HG02588 (cell line): ENCODE data around the gene KRTAP10-3.

Experiments used
- ATAC-seq: cut with Tn5 transposase; IDR thresholded peaks from one replicate; pipeline ENCODE4 v1.9.1; 2021; ENCODE audit warnings: mild to moderate bottlenecking, moderate library complexity; ENCODE audit not compliant: unreplicated experiment

The KRTAP10-3 gene

GRCh38 chr21:44530903-44531605 lies 27.5 kb downstream of the KRTAP10-3 start:
- ATAC-seq = no peak

GRCh38 chr21:44530221-44530902 lies 28.2 kb downstream of the KRTAP10-3 start:
- ATAC-seq = no peak

GRCh38 chr21:44529503-44530125 lies 29.0 kb downstream of the KRTAP10-3 start:
- ATAC-seq = no peak

GRCh38 chr21:44529011-44529421 lies 29.6 kb downstream of the KRTAP10-3 start:
- no peak for ATAC-seq

- ATAC-seq = no peak
Observed at GRCh38 chr21:44528634-44528995, 30.0 kb downstream of the KRTAP10-3 start.

GRCh38 chr21:44527983-44528633 lies 30.5 kb downstream of the KRTAP10-3 start:
- no peak for ATAC-seq

DNA sequence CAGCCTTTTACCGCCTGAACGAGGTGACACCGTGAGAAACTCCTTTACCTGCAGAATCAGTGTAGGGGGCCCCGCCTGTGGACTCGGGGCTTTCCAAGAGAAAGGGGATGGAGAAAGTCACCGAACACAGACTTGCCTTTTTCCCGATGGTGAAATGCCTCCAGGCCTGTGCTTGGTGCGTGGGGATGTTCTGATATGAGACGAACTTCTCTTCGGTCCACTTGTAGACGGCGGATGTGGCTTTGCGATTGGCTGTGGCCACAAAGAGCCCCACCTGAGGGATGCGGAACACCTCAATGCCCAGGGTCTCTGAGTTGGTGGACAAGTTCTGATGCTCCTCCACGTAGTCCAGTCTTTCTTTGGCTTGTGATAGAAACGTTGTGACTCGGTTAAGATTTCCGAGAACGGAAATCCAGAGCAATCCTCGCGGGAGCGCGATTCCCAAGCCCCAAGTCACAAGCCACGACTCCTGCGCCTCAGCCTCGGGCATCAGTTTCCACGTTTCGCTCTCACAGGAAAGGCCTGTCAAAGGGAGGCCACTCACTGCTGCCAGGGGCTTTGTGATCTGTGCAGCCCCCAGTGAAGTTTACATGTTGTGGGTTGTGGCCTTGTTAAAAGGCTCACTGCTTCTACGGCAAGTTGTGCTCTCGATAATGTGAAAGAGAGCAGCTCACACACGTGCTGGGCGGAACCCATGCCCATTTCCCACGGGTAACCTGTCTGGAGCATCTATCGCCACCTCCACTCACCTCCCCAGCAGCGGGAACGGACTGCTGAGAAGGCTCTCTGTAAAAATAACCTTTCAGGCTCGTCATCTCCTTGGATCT lies 31.2 kb downstream of the KRTAP10-3 start:
- no peak for ATAC-seq

DNA sequence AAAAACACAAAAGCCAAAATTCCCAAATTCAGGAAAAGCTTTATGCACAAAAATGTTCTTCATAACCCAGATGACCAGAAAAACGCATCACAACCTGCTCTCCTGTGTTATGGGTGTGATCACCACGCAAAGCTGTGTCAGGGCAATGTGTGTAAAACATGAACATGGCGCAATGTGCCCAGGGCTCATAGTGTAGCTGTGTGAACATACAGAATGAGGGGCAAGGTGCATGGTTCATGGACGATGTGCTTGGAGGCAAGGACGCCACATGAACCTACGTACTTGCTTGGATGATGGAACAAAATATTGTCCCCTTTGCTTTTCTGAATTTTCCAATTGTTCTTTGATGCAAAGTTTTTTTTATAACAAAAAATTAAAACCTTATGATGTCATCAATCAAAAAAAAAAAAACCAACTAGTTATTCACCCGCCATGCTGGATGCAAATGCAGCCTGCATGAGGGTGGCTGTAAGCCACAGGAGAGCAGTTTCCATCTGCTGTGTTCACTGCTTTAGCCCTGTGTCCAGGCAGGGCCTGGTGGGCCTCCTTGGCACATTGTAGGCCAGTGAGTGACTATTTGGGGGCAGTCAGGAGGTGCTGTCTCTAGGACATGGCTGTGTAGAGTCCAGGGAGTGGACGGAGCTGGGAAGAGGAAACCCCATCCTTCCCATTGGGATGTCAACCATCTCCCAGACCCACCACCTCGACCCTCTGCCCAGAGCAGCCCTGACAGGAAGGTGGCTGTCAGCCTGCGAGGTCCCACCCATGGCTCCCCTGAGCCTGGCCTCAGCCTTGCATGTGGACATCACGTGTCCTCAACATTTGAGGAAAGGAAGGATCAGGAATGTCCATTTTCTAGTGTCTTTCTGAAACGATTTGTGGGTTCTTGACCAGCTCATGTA lies 32.2 kb downstream of the KRTAP10-3 start:
- ATAC-seq = no peak

DNA sequence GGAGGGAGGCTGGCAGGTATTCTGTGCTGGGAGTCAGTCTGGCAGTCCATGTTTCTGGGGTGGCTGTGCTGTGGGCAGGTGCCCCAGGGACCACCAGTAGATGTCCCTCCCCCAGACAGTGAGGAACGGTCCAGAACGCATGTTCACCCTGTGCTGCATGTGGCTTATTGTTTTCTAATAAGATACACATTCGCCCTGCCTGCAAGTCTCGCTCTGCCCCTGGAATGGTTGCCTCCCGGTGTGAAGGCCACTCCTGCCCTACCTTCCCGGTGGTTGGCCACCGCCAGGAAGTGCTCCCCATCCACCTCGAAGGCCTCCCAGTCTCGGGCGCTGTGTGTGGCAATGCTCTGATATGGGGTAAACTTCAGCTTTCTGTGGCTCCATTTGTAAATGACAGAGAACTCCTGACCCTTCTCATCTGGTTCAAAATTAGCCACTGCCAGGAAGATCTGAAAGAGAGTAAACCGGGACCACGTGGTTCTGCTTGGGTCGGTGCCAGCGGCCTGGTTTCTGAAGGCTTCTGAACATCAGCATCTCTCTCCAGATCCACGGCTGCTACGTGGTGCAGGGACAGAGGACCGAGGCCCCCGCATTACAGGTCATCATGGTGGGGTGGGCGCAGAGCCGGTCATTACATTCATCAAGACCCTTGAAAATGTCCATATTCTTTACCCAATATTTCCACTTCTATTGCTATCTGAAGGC lies 33.1 kb downstream of the KRTAP10-3 start:
- no peak for ATAC-seq

DNA sequence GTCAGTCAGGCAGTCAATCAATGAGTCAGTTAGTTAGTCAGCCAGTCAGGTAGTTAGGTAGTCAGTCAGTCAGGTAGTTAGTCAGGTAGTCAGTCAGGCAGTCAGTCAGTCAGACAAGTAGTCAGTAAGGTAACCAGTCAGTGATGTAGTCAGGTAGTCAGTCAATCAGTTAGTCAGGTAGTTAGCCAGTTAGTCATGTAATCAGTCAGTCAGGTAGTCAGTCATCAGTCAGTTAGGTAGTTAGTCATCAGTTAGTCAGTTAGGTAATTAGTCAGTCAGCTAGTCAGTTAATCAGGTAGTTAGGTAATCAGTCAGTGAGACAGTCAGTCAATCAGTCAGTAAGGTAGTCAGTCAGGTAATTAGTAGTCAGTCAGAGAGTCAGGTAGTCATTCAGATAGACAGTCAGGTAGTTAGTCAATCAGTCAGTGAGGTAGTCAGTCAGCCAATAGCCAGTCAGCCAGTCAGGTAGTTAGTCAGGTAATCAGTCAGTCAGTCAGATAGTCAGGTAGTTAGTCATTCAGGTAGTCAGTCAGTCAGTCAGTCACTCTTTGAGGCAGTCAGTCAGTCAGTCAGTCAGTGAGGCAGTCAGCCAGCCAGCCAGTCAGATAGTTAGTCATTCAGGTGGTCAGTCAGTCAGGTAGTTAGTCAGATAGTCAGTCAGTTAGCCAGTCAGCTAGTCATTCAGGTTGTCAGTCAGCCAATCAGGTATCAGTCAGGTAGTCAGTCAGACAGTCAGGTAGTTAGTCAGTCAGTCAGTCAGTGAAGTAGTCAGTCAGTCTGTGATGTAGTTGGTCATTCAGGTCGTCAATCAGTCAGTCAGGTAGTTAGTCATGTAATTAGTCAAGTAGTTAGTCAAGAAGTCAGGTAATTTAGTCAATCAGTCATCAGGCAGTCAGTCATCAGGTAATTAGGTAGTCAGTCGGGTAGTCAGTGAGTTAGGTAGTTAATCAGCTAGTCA lies 33.9 kb downstream of the KRTAP10-3 start:
- ATAC-seq = no peak

- ATAC-seq = no peak
Observed at GRCh38 chr21:44523567-44524413, 34.8 kb downstream of the KRTAP10-3 start.

- ATAC-seq = no peak
Observed at GRCh38 chr21:44522753-44523204, 35.8 kb downstream of the KRTAP10-3 start.

DNA sequence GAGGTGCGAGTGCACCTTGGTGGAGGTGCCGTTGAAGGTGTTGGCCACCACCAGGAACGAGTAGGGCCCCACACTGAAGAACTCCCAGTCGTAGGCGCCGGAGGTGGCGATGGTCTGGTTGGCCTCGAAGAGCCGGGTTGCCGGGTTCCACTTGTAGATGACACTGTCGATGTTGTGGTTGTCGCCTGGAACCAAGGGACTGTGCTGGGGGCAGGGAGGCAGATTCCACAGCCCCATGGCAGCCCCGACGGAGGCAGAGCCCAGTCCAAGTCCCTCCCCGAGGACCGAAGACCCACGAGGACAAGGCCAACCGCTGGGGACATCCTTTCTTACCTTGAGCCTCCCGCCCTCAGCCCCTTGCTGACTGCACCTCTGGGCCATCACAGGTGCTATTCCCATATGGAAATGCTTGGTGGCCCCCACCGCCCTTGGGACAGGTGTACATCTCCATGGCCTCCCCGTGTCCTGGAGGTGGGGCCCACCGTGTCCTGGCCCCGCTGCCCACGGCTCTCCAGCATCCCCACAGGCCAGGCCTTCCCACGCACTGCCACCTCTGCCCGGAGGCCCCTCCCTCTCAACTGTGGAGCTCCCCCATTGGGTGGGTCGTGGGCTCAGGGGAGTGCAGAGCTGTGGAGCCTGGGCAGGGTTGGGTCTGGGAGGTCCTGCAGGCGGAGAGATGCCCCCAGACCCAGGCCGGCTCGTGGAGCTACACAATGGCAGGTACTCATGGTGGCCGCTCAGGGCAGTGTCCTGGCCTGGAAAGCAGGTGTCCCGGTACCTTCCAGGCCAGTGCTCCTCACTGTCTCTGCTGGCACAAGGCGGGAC lies 36.5 kb downstream of the KRTAP10-3 start:
- ATAC-seq = no peak

DNA sequence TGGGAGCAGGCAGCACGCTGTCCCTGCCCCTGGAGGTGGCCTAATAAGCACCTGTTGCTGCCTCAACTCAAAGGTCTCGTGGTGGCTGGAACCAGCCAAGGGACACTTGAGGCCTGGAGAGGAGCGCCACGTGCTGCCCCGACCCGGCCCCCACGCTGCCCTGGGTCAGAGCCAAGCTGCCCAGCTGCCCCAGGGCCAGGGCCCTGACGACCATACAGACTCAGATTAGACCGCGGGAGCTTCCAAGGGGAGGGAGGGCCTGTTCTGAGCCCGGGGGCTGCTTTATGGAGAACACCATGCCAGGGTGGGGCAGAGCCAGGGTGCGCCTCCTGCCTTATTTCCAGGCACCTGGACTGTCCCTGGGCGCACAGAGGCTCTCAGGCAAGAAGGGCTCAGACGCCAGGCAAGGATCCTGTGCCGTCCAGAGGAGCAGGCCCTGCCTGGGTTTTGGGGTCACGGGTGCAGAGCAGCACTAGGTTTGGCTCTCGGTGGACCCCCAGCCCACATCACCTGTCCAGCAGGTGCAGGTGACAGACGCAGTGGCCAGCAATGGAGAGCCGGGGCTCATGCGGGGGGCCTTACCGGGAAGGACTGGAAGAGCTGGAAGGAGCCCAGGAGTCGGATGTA lies 37.2 kb downstream of the KRTAP10-3 start:
- ATAC-seq = no peak
